Forelimb muscle (tissue), 1 donor: ENCODE data around the gene SEMA5A. TPM values are rescaled to one million over a fixed set of nuclear protein-coding genes. Genes with fewer than 3 reads are reported as not detected.
"Not testable (repeated sequence)": the region's sequence is repeated elsewhere in the genome, so short reads cannot be mapped to it uniquely, and the experiment has no call there.

Experiments used
- DNase-seq: peaks from one replicate; pipeline ENCODE4 v3.0.0-alpha.2; 2013; ENCODE audit warnings: low read depth
- polyA plus RNA-seq: library from polyadenylated mRNA; unstranded; fragments of 120-200 nt; gene quantifications from one replicate; pipeline ENCODE4 v1.2.1, GENCODE V29; 2013; ENCODE audit not compliant: insufficient read length

The SEMA5A gene
- polyA plus RNA-seq, 1 donor, result 27.1 TPM

DNA sequence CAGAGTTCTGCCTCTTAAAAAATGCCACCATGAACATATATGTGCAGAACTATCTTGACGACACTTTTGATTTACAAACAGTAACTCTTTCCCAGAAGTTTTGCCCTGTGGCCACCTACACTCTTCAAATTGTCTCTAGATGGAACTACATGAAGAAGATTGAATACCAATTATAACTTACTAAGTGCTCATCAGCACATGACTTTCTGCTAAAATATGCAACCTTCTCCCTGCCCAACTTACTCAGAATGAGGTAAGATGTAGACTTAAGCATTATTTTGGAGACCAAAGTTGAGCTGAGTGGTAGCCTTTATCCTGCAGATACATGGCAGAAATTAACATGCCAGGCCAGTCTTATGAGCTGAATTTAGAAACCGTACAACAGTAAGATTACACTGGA is 105.4 kb downstream of the SEMA5A start:
- no peak for DNase-seq

GRCh38 chr5:9439531-9440292 is 106.2 kb downstream of the SEMA5A start:
- peak; percentile 48 for DNase-seq

- peak; percentile 55 for DNase-seq
These were observed 107.1 kb downstream of the SEMA5A start for GRCh38 chr5:9438596-9439354.

GRCh38 chr5:9437741-9438240 is 108.1 kb downstream of the SEMA5A start:
- DNase-seq, result no peak

- DNase-seq, result no peak
These were observed 114.2 kb downstream of the SEMA5A start for GRCh38 chr5:9431496-9432258.

GRCh38 chr5:9431151-9431495 is 114.8 kb downstream of the SEMA5A start:
- no peak for DNase-seq

DNA sequence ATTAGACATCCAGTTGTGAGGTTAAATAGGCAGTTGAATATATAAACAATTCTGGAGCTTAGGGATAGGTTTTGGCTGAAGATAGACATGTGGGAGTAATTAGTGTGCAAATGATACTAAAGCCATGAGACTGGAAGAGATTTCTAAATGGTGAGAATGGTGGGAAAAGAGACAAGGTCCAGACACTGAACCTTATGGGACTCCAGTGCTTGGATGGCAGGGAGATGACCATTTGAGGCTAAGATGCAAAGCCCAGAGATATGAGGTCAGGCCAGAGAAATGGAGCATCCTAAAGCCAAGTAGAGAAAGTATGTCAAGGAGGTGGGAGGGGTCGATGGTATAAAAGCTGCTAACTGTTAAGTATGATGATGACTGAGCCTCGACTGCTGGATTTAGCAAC is 115.6 kb downstream of the SEMA5A start:
- no peak for DNase-seq

DNA sequence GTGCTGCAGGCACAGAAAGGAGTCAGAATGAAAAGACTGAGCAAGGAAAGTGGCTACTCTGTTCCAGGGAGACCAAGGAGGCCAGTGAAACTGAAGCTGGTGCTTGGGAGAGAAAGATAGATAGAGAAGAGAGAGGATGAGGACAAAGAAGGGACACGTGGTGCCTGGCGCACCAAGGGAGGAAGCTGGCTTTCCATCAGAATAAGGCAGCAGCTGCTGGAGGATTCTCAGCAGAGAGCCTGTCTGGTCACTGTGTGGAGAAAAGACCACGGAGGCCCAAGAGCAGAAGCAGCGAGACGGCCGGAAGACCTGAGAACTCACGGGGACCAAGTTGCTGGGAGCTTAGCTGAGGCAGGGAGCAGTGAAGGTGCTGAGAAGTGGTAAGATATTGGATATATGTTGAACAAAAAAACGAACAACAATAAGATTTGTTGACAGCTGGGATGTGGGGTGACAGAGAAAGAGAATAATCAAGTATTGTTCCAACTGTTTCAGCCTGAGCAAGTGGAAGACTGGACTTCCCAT is 116.1 kb downstream of the SEMA5A start:
- no peak for DNase-seq

DNA sequence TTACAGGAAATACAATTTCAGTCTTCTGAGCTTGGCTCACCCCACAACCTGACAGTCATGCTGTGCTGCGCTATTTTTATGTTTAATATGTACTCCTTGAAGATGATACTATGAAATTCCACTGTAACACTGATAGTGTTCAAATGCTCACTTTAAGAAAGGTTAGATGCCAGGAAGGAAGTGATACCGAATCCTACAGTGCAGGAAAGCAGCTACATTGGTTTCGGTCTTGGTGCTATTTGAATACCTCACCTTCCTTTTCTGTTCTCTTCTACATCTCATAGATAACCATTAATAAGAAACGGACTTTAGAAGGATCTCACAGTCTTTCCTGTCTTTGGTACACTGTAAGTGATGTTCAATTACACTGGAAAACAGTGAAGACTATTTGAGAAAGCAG is 117.6 kb downstream of the SEMA5A start:
- DNase-seq, result no peak

GRCh38 chr5:9425710-9426109 is 120.2 kb downstream of the SEMA5A start:
- no peak for DNase-seq

DNA sequence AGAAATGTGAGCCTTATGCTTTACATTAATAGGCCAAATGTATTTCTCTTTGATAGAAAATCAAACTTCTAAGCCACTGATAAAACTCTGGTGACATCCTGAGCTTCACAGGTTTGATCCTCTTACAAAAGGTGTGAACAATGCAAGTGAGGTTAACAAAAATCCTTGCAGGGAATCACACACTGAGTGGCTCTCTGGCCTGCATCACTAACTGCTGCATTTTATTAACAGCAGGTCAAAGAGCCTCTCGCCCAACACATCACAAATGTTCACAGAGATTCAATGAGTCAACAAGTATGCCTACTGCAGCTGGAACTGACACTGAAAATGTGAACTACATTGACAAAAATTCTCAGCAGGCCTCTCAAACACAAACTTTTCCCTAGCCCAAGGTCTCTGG is 122.3 kb downstream of the SEMA5A start:
- DNase-seq, result no peak

- no peak for DNase-seq
These were observed 124.0 kb downstream of the SEMA5A start for GRCh38 chr5:9421884-9422283.

GRCh38 chr5:9419794-9420193 is 126.1 kb downstream of the SEMA5A start:
- DNase-seq, result no peak

DNA sequence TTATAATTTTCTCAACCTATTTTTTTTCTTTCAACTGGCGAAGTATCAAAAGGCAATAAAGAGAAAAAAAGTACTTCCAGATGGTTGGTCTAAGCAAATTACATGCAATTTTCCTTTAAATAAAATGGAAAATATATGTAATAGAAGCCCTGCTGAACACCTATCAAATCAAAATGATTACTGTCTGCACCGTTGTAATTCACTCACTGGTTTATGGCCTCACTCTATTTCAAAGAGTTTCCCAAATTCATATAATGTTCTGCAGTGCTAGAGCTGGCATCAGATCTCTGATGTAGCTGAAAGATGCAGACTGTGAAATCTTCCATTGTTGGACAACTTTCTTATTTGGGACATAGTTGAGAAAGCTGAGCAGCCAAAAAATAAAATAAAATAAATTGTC is 130.3 kb downstream of the SEMA5A start:
- no peak for DNase-seq

DNA sequence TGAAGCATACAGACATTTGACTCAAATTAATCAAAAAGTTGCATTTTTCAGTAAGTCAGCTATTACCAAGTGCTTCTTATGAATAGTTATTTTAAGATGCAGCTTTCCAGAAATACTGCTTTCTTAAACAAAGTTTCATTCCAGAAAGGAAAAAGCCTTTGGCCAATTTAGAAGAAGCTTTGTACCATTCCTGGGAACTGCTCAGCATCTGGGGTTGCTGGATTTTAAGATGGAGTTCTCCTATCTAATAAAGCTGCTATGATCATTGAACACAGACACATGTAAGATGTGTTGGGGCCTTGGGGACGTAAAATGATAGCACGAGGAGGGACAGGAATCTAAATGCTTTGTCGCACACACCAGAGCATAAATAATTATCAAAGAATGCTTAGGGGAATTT is 130.8 kb downstream of the SEMA5A start:
- no peak for DNase-seq

DNA sequence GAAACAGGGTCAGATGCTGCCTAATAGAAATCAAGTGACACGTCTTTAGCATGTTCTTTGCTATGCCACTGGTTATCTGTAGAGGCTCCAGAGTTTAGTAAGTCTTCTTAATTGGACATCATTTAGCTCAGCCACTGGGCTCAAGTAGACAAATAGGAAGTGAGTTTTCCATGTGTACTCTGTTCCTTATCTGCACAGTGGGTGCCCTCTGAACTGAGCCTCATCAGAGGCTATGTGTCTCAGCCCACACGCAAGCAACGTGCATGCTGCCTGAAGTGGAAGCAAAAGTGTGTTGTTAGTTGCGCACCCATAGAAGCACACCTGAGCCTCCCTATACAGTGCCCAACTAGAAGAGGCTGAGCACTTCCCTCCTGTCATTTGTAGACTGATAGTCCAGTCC is 134.7 kb downstream of the SEMA5A start:
- DNase-seq, result no peak

DNA sequence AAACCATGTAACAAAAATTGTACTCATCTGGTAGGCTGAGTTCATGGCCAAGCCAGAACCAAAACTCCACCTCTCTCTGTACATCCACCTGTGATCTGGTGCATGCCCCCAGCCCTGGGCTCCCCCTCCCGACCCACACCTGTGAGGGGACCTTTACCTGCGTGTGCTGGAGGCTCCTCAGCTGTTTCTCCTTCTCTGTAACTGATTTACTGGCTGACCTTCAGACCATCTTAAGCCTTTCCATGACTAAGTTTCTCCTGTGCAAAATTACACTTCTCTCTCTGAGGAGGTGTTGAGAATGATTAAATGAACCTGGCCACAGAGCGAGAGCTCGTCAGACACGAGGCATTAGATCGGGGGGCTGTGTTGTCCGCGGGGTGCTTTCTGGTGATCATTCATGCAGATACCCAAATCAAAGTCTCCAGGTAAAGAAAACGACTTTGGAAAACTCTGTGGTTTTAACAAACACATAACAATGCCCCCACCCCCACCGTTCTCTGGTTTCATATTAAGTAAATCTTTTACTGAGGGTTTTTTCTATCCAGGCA is 136.4 kb downstream of the SEMA5A start:
- no peak for DNase-seq

GRCh38 chr5:9408964-9409363 is 136.9 kb downstream of the SEMA5A start:
- DNase-seq, result no peak

GRCh38 chr5:9405196-9405754 is 140.6 kb downstream of the SEMA5A start:
- DNase-seq, result no peak

DNA sequence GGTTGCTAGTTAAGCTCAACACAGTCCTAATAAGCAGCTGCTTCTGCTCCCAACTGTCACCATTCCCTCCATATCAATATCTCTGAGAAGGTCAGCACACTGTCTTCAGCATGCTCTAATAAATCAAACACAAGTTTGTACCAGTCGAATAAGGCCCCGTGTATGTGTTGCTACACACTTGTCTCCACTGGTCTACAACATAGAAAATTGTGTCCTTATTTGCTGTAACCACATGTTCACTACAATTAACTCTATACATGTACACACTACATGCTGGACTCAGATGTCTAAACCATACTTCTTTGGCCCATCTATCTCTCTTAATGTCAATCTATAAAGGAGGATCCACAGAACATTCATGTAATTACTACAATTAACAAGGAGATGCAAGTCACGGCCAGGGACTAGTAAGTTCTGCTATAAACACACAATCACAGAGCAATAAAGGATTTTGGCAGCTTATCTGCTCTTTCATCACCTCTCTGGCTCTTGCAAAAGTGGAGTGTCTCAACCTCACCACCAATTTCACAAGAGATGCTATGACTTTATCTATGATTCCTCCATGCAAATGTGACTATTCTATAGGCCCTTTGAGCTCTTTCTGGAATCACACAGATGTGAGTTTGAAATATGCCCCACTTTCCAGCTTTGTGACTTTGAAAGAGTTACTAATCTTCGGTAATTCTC is 143.9 kb downstream of the SEMA5A start:
- DNase-seq, result no peak

DNA sequence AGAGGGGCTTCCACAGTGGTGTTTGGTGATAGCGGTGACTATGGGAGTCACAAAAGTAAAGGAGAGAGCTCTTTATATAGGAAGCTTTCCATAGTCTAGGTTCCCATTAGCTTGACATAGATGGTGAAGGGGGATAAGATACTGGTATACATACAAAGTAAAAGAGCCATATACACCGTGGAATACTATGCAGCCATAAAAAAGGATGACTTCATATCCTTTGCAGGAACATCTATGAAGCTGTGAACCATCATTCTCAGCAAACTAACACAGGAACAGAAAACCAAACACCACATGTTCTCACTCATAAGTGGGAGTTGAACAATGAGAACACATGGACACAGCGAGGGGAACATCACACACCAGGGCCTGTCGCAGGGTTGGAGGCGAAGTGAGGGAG is 146.1 kb downstream of the SEMA5A start:
- DNase-seq, result not testable (repeated sequence)
